GM12878 (cell line): Measurements from ENCODE around the gene PPP6C. TPM values are rescaled to one million over a fixed set of nuclear protein-coding genes. Genes with fewer than 3 reads are reported as not detected.

Experiments used
- ATAC-seq: fragments of 200-7000 bp; cut with Tn5 transposase; 3 replicates; pipeline ENCODE4 v1.9.1; 2020; ENCODE audit warnings: mild to moderate bottlenecking, moderate library complexity
- BruUV-seq: library from RNA; stranded (reverse); fragments of 400-500 nt; replicated peaks from 2 replicates; lab custom pipeline; 2021; lab: Mats Ljungman, UMichigan
- CTCF ChIA-PET: fragments of 300-600 bp; sonication (Branson Sonifier 250); formaldehyde crosslinking; extraction: SDS; loops from one replicate; lab custom pipeline; 2021; ENCODE audit warnings: inconsistent platforms; lab: Yijun Ruan, JAX
- POLR2A ChIA-PET: fragments of 350-600 bp; formaldehyde crosslinking; extraction: SDS; loops from one replicate; lab custom pipeline; 2021; ENCODE audit warnings: inconsistent platforms; lab: Charles Lee
- RAD21 ChIA-PET: fragments of 300-600 bp; sonication (Branson Sonifier 250); formaldehyde crosslinking; loops from one replicate; lab custom pipeline; 2023; ENCODE audit warnings: antibody characterized with exemption; ENCODE audit not compliant: unreplicated experiment; lab: Charles Lee
- SMC1A ChIA-PET: fragments of 300-600 bp; sonication (Branson Sonifier 250); formaldehyde crosslinking; loops from one replicate; lab custom pipeline; 2023; ENCODE audit not compliant: unreplicated experiment, uncharacterized antibody; lab: Charles Lee
- DNase-seq: peaks from one replicate; pipeline ENCODE4 v3.0.0-alpha.2; 2011; ENCODE audit warnings: low read depth, low spot score
- FAIRE-seq: peaks from 3 replicates; lab custom pipeline; 2011; peaks lifted over from hg19 to GRCh38; lab: Jason Lieb, UNC
- H2AFZ ChIP-seq: 2 replicates; pipeline ENCODE4 v1.6.0; 2011; ENCODE audit warnings: low read depth, low read length, control low read depth; ENCODE audit not compliant: control insufficient read depth
- H3K27ac ChIP-seq: 2 replicates; pipeline ENCODE4 v1.5.1; 2011; ENCODE audit warnings: control low read depth; ENCODE audit not compliant: control insufficient read depth, insufficient read depth
- H3K27me3 ChIP-seq, 2 experiments: replicated peaks in 1 of 2; 2 replicates each; pipeline versions ENCODE4 v1.6.0 to v1.6.1; 2011; ENCODE audit warnings: low read length in 1 of 2; ENCODE audit not compliant: control insufficient read depth in 2 of 2, insufficient read depth in 2 of 2
- H3K36me3 ChIP-seq, 2 experiments: 2 replicates each; pipeline ENCODE4 v1.5.1; 2011; ENCODE audit warnings: low read length in 1 of 2; ENCODE audit not compliant: control insufficient read depth in 2 of 2, insufficient read depth in 2 of 2
- H3K4me1 ChIP-seq: 2 replicates; pipeline ENCODE4 v1.6.1; 2011; ENCODE audit warnings: mild to moderate bottlenecking, low read length, moderate library complexity, mixed read lengths; ENCODE audit not compliant: control insufficient read depth, insufficient read depth
- H3K4me2 ChIP-seq: 2 replicates; pipeline ENCODE4 v1.6.0; 2011; ENCODE audit warnings: control low read depth; ENCODE audit not compliant: control insufficient read depth, insufficient read depth
- H3K4me3 ChIP-seq: fragments of 200-600 bp; sonication (generic); 2 replicates; pipeline ENCODE4 v1.5.1; 2016
- H3K79me2 ChIP-seq: 2 replicates; pipeline ENCODE4 v1.6.0; 2011; ENCODE audit warnings: low read length; ENCODE audit not compliant: control insufficient read depth, insufficient read depth
- H3K9ac ChIP-seq: 2 replicates; pipeline ENCODE4 v1.8.0; 2011; ENCODE audit warnings: low read length, control low read depth, mixed read lengths; ENCODE audit not compliant: control insufficient read depth, insufficient read depth
- H3K9me3 ChIP-seq: replicated peaks from 3 replicates; pipeline ENCODE4 v1.5.1; 2011; ENCODE audit warnings: mild to moderate bottlenecking, low read length; ENCODE audit not compliant: control insufficient read depth, insufficient read depth
- H4K20me1 ChIP-seq: 2 replicates; pipeline ENCODE4 v1.6.0; 2011; ENCODE audit not compliant: control insufficient read depth, insufficient read depth
- BCLAF1 ChIP-seq: fragments of 450-650 bp; IDR thresholded peaks from 2 replicates; pipeline ENCODE4 v1.6.1; 2017; ENCODE audit warnings: antibody characterized with exemption, mild to moderate bottlenecking, moderate library complexity
- BRCA1 ChIP-seq: IDR thresholded peaks from 2 replicates; pipeline ENCODE4 v1.6.1; 2011; ENCODE audit warnings: low read depth, low read length, improper control_type of control experiment
- JUNB ChIP-seq: IDR thresholded peaks from 2 replicates; pipeline ENCODE4 v1.6.1; 2016; ENCODE audit warnings: antibody characterized with exemption, mild to moderate bottlenecking
- MEF2A ChIP-seq: IDR thresholded peaks from 2 replicates; pipeline ENCODE4 v1.6.1; 2011; ENCODE audit warnings: low read depth, mild to moderate bottlenecking, low read length, moderate library complexity; ENCODE audit not compliant: insufficient read depth
- NR2F1 ChIP-seq: fragments of 450-650 bp; conservative IDR thresholded peaks from 2 replicates; pipeline ENCODE4 v1.6.1; 2017; ENCODE audit warnings: mild to moderate bottlenecking
- ZBED1 ChIP-seq: IDR thresholded peaks from 2 replicates; pipeline ENCODE4 v1.6.1; 2016; ENCODE audit warnings: borderline replicate concordance
- ZNF622 ChIP-seq: fragments of 450-650 bp; IDR thresholded peaks from 2 replicates; pipeline ENCODE4 v1.6.1; 2017; ENCODE audit warnings: mild to moderate bottlenecking, inconsistent platforms
- ZZZ3 ChIP-seq: IDR thresholded peaks from 2 replicates; pipeline ENCODE4 v1.6.1; 2011; ENCODE audit warnings: low read depth; ENCODE audit not compliant: control insufficient read depth, insufficient read length
- WGBS: methylation state at CpG from one replicate; pipeline ENCODE4 v1.1.6; 2016; ENCODE audit warnings: low lambda C conversion rate; ENCODE audit not compliant: insufficient replicate concordance, insufficient coverage; ENCODE audit errors: missing lambda C conversion rate; 5-methylcytosine and 5-hydroxymethylcytosine counted together
- in situ Hi-C: fragments of 300-500 bp; cut with MboI; formaldehyde crosslinking; loops from 9 replicates; pipeline ENCODE4 v1.14.3; 2018; ENCODE audit warnings: mixed read lengths
- intact Hi-C: fragments of 100-400 bp; cut with micrococcal nuclease; formaldehyde crosslinking; loops from one replicate; pipeline ENCODE4 v1.14.2; 2022; ENCODE audit not compliant: unreplicated experiment
- polyA plus RNA-seq, 11 experiments: library from polyadenylated mRNA; depleted of rRNA in 4 of 11; unstranded in 6 of 11; stranded (reverse) in 5 of 11; fragments of >200 nt; fragmentation: Nextera tagmentation in 4 of 11; fragmentation: Illumina TruSeq in 1 of 11; extraction: Ambion mirVana in 4 of 11; extraction: Trizol in 1 of 11; gene quantifications; 1 replicate in 1 of 11; 2 replicates in 10 of 11; pipeline versions ENCODE4 v1.2.1 to v1.2.3, GENCODE V29; 2011 to 2016; ENCODE audit warnings: inconsistent platforms in 2 of 11, missing spikeins in 2 of 11, low read depth in 1 of 11
- total RNA-seq, 4 experiments: library from RNA; depleted of rRNA in 3 of 4; stranded (reverse); fragments of >200 nt in 3 of 4; fragmentation: Illumina TruSeq in 1 of 4; extraction: Trizol in 1 of 4; gene quantifications; 2 replicates each; pipeline versions ENCODE4 v1.2.1 to v1.2.3, GENCODE V29; 2013 to 2021
- TF ChIP-seq, protein P1 (sequence below): fragments of 450-650 bp; IDR thresholded peaks from 2 replicates; pipeline ENCODE4 v1.6.1; 2016; ENCODE audit warnings: mild to moderate bottlenecking, moderate library complexity, borderline replicate concordance
- TF ChIP-seq, protein P2 (sequence below): fragments of 450-650 bp; IDR thresholded peaks from 2 replicates; pipeline ENCODE4 v1.6.1; 2014; ENCODE audit warnings: mild to moderate bottlenecking
- TF ChIP-seq, protein P3 (sequence below), 3 experiments: IDR thresholded peaks in 2 of 3; conservative IDR thresholded peaks in 1 of 3; 2 replicates each; pipeline ENCODE4 v1.5.1; 2011; ENCODE audit warnings: low read depth in 3 of 3, low read length in 3 of 3, mild to moderate bottlenecking in 3 of 3, control low read depth in 2 of 3, moderate library complexity in 2 of 3, inconsistent platforms in 1 of 3, mixed read lengths in 1 of 3; ENCODE audit not compliant: control insufficient read depth in 2 of 3, insufficient read depth in 1 of 3; ENCODE audit errors: extremely low read depth in 1 of 3

The PPP6C gene
- total and polyA plus RNA-seq, 10 of the 15 experiments (the other 5 are each of a cell fraction or from before 2014, with no cell fraction given), result 26.8 to 45.3 (median 37.1) TPM

DNA sequence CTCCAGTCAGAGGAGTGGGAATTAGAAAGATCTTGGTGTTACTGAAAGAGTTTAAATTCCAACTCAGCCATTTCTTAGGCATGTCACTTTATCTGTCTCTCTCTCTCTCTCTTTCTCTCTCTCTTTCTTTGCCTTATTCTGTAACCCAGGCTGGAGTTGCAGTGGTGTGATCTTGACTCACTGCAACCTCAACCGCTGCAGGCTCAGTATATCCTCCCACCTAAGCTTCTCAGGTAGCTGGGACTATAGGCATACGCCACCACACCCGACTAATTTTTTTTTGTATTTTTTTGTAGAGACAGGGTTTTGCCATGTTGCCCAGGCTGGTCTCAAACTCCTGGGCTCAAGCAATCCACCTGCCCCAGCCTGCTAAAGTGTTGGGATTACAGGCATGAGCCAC, 29.0 kb upstream of the PPP6C start:
- no peak for FAIRE-seq
- H3K4me2 ChIP-seq, result no peak overlapping the region
- CTCF ChIA-PET, result no interaction called here

More for the DNA sequence above, 29.0 kb upstream of the PPP6C start:
- Histone ChIP-seq H3K4me1 (no peaks in the 10 kb centered on the region), H4K20me1 (no peaks in the 10 kb centered on the region), H3K9me3 (no peaks in the 10 kb centered on the region), H3K27me3 (no peaks in the 10 kb centered on the region), H3K79me2 (no peaks in the 10 kb centered on the region), H3K36me3 (peaks cover 0 to 11% of the 10 kb centered on the region in 2 experiments; a peak in 2 of 4 replicates), H2AFZ (no peak overlapping the region), H3K4me3 (no peak overlapping the region), H3K27ac (no peak overlapping the region), H3K9ac (no peak overlapping the region)
- 100% methylated on average over 3 of the region's 3 CpGs for WGBS
- DNase-seq (no peak), ATAC-seq (no peak)
- ChIA-PET SMC1A (interaction anchor here (0.6 to 1.2 kb wide), 3 partner anchors 54 to 144 kb away, joined by 3 read pairs; no protein-coding TSS in a partner anchor), POLR2A (no interaction called here), RAD21 (no interaction called here)
- in situ Hi-C loops, result no loop called here
- intact Hi-C loops, result no loop called here
- TF ChIP-seq, protein P1, sequence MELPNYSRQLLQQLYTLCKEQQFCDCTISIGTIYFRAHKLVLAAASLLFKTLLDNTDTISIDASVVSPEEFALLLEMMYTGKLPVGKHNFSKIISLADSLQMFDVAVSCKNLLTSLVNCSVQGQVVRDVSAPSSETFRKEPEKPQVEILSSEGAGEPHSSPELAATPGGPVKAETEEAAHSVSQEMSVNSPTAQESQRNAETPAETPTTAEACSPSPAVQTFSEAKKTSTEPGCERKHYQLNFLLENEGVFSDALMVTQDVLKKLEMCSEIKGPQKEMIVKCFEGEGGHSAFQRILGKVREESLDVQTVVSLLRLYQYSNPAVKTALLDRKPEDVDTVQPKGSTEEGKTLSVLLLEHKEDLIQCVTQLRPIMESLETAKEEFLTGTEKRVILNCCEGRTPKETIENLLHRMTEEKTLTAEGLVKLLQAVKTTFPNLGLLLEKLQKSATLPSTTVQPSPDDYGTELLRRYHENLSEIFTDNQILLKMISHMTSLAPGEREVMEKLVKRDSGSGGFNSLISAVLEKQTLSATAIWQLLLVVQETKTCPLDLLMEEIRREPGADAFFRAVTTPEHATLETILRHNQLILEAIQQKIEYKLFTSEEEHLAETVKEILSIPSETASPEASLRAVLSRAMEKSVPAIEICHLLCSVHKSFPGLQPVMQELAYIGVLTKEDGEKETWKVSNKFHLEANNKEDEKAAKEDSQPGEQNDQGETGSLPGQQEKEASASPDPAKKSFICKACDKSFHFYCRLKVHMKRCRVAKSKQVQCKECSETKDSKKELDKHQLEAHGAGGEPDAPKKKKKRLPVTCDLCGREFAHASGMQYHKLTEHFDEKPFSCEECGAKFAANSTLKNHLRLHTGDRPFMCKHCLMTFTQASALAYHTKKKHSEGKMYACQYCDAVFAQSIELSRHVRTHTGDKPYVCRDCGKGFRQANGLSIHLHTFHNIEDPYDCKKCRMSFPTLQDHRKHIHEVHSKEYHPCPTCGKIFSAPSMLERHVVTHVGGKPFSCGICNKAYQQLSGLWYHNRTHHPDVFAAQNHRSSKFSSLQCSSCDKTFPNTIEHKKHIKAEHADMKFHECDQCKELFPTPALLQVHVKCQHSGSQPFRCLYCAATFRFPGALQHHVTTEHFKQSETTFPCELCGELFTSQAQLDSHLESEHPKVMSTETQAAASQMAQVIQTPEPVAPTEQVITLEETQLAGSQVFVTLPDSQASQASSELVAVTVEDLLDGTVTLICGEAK, result no peak
- no peak for TF ChIP-seq JUNB
- no peak for TF ChIP-seq ZNF622
- TF ChIP-seq NR2F1, result no peak
- no peak for TF ChIP-seq MEF2A
- TF ChIP-seq BRCA1, result no peak
- TF ChIP-seq, protein P2, sequence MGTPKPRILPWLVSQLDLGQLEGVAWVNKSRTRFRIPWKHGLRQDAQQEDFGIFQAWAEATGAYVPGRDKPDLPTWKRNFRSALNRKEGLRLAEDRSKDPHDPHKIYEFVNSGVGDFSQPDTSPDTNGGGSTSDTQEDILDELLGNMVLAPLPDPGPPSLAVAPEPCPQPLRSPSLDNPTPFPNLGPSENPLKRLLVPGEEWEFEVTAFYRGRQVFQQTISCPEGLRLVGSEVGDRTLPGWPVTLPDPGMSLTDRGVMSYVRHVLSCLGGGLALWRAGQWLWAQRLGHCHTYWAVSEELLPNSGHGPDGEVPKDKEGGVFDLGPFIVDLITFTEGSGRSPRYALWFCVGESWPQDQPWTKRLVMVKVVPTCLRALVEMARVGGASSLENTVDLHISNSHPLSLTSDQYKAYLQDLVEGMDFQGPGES, result no peak
- no peak for TF ChIP-seq ZBED1
- no peak for TF ChIP-seq ZZZ3
- TF ChIP-seq, protein P3, sequence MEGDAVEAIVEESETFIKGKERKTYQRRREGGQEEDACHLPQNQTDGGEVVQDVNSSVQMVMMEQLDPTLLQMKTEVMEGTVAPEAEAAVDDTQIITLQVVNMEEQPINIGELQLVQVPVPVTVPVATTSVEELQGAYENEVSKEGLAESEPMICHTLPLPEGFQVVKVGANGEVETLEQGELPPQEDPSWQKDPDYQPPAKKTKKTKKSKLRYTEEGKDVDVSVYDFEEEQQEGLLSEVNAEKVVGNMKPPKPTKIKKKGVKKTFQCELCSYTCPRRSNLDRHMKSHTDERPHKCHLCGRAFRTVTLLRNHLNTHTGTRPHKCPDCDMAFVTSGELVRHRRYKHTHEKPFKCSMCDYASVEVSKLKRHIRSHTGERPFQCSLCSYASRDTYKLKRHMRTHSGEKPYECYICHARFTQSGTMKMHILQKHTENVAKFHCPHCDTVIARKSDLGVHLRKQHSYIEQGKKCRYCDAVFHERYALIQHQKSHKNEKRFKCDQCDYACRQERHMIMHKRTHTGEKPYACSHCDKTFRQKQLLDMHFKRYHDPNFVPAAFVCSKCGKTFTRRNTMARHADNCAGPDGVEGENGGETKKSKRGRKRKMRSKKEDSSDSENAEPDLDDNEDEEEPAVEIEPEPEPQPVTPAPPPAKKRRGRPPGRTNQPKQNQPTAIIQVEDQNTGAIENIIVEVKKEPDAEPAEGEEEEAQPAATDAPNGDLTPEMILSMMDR (IDR thresholded peaks at IDR 0.05 in 2 of 3, conservative IDR thresholded peaks at IDR 0.05 in 1 of 3; ENCODE audit: control insufficient read depth in 2 of 3, extremely low read depth in 1 of 3, insufficient read depth in 1 of 3, low read depth in 3 of 3, low read length in 3 of 3), result no peak
- no peak for TF ChIP-seq BCLAF1
- no TSS peak for BruUV-seq
